Activated T-helper 1 cell treated with anti-CD3 and anti-CD28 coated beads, Interleukin-12 subunit alpha, Interleukin-12 subunit beta, Interleukin-2, Interleukin-4 antibody, amounts not matched to agents 30 ng/mL and 10 ng/mL and 1 ng/mL, durations not matched to agents 14 hours and 24 hours and 36 hours (primary cell): ENCODE data around the gene CACNA1H. TPM values are rescaled to one million over a fixed set of nuclear protein-coding genes. Genes with fewer than 3 reads are reported as not detected.
"Not testable (repeated sequence)": the region's sequence is repeated elsewhere in the genome, so short reads cannot be mapped to it uniquely, and the experiment has no call there.

Experiments
- DNase-seq: peaks from one replicate; pipeline ENCODE4 v3.0.0; 2021; ENCODE audit warnings: low spot score
- H3K27ac Mint-ChIP-seq: one replicate; pipeline ENCODE4 v1.8.0; 2021; ENCODE audit warnings: mild to moderate bottlenecking, mixed read lengths
- H3K27me3 Mint-ChIP-seq: one replicate; pipeline ENCODE4 v1.8.0; 2022; ENCODE audit warnings: mild to moderate bottlenecking, moderate library complexity, mixed read lengths; ENCODE audit not compliant: insufficient read depth
- H3K36me3 Mint-ChIP-seq: one replicate; pipeline ENCODE4 v1.8.0; 2021; ENCODE audit warnings: low read depth, mixed read lengths
- H3K4me1 Mint-ChIP-seq: one replicate; pipeline ENCODE4 v1.8.0; 2021; ENCODE audit warnings: low read depth, mixed read lengths
- H3K4me3 Mint-ChIP-seq: one replicate; pipeline ENCODE4 v1.8.0; 2021; ENCODE audit warnings: mild to moderate bottlenecking, moderate library complexity, mixed read lengths
- H3K9me3 Mint-ChIP-seq: one replicate; pipeline ENCODE4 v1.8.0; 2021; ENCODE audit warnings: mixed read lengths
- intact Hi-C: fragments of 100-400 bp; cut with micrococcal nuclease; formaldehyde crosslinking; loops from one replicate; pipeline ENCODE4 v1.15.1; 2024
- total RNA-seq: library from RNA; stranded (reverse); gene quantifications from 2 replicates; pipeline ENCODE4 v1.2.3, GENCODE V29; 2022

Gene CACNA1H
- total RNA-seq, 1 donor from 2014 or later, result 0.18 TPM

GRCh38 chr16:1226692-1227091, 73.8 kb downstream of the CACNA1H start:
- DNase-seq, H3K4me3 Mint-ChIP-seq, H3K9me3 Mint-ChIP-seq, H3K27me3 Mint-ChIP-seq, H3K27ac Mint-ChIP-seq, intact Hi-C loops, H3K4me1 Mint-ChIP-seq, H3K36me3 Mint-ChIP-seq: not testable (repeated sequence)

- H3K4me3 Mint-ChIP-seq, DNase-seq, intact Hi-C loops, H3K27me3 Mint-ChIP-seq, H3K36me3 Mint-ChIP-seq, H3K27ac Mint-ChIP-seq, H3K9me3 Mint-ChIP-seq, H3K4me1 Mint-ChIP-seq: not testable (repeated sequence)
These were observed 75.3 kb downstream of the CACNA1H start for GRCh38 chr16:1228227-1228626.

- H3K4me3 Mint-ChIP-seq, H3K9me3 Mint-ChIP-seq, H3K27ac Mint-ChIP-seq, H3K4me1 Mint-ChIP-seq, DNase-seq, intact Hi-C loops, H3K36me3 Mint-ChIP-seq, H3K27me3 Mint-ChIP-seq: not testable (repeated sequence)
These were observed 76.6 kb downstream of the CACNA1H start for GRCh38 chr16:1229476-1229875.

- H3K9me3 Mint-ChIP-seq, H3K27me3 Mint-ChIP-seq, H3K4me3 Mint-ChIP-seq, DNase-seq, H3K4me1 Mint-ChIP-seq, H3K27ac Mint-ChIP-seq, intact Hi-C loops, H3K36me3 Mint-ChIP-seq: not testable (repeated sequence)
These were observed 77.2 kb downstream of the CACNA1H start, which contains the start of gene TPSB2 for GRCh38 chr16:1230084-1230470. Gene TPSB2 (minus strand): TSS chr16:1230184. CDS start chr16:1229951, 233 bp downstream.

GRCh38 chr16:1230471-1231212, 77.7 kb downstream of the CACNA1H start:
- DNase-seq, H3K4me3 Mint-ChIP-seq, H3K36me3 Mint-ChIP-seq, H3K9me3 Mint-ChIP-seq, H3K4me1 Mint-ChIP-seq, intact Hi-C loops, H3K27me3 Mint-ChIP-seq, H3K27ac Mint-ChIP-seq: not testable (repeated sequence)

- intact Hi-C loops, result not testable (repeated sequence)
These were observed 78.4 kb downstream of the CACNA1H start for GRCh38 chr16:1231301-1231700.

GRCh38 chr16:1232049-1232748, 79.3 kb downstream of the CACNA1H start:
- H3K9me3 Mint-ChIP-seq, H3K27me3 Mint-ChIP-seq, DNase-seq: not testable (repeated sequence)

More at GRCh38 chr16:1231301-1231700, 78.4 kb downstream of the CACNA1H start:
- H3K4me1 Mint-ChIP-seq, DNase-seq, H3K36me3 Mint-ChIP-seq, H3K27me3 Mint-ChIP-seq, H3K4me3 Mint-ChIP-seq, H3K9me3 Mint-ChIP-seq, H3K27ac Mint-ChIP-seq: not testable (repeated sequence)

GRCh38 chr16:1236659-1237058, 83.8 kb downstream of the CACNA1H start:
- DNase-seq, H3K9me3 Mint-ChIP-seq, H3K27ac Mint-ChIP-seq, intact Hi-C loops, H3K4me3 Mint-ChIP-seq, H3K36me3 Mint-ChIP-seq, H3K4me1 Mint-ChIP-seq, H3K27me3 Mint-ChIP-seq: not testable (repeated sequence)

More at GRCh38 chr16:1232049-1232748, 79.3 kb downstream of the CACNA1H start:
- H3K36me3 Mint-ChIP-seq, H3K4me3 Mint-ChIP-seq, H3K27ac Mint-ChIP-seq, intact Hi-C loops, H3K4me1 Mint-ChIP-seq: not testable (repeated sequence)

- Mint-ChIP-seq H3K4me1 (no peaks in the 10 kb centered on the region), H3K36me3 (no peaks in the 10 kb centered on the region), H3K27me3 (no peaks in the 10 kb centered on the region), H3K4me3 (no peak overlapping the region), H3K9me3 (no peaks in the 10 kb centered on the region), H3K27ac (no peak overlapping the region)
- intact Hi-C loops, result no loop called here
- DNase-seq, result no peak
These were observed 85.1 kb downstream of the CACNA1H start for GRCh38 chr16:1237990-1238389.

- not testable (repeated sequence) for H3K36me3 Mint-ChIP-seq, DNase-seq
These were observed 86.0 kb downstream of the CACNA1H start for GRCh38 chr16:1238909-1239308.

GRCh38 chr16:1239575-1239974, 86.7 kb downstream of the CACNA1H start:
- H3K9me3 Mint-ChIP-seq, intact Hi-C loops, H3K27ac Mint-ChIP-seq, H3K36me3 Mint-ChIP-seq, H3K27me3 Mint-ChIP-seq, H3K4me1 Mint-ChIP-seq, DNase-seq, H3K4me3 Mint-ChIP-seq: not testable (repeated sequence)

More at GRCh38 chr16:1238909-1239308, 86.0 kb downstream of the CACNA1H start:
- intact Hi-C loops, H3K4me3 Mint-ChIP-seq, H3K27ac Mint-ChIP-seq, H3K4me1 Mint-ChIP-seq, H3K9me3 Mint-ChIP-seq, H3K27me3 Mint-ChIP-seq: not testable (repeated sequence)

- DNase-seq, H3K4me3 Mint-ChIP-seq, intact Hi-C loops, H3K27ac Mint-ChIP-seq, H3K36me3 Mint-ChIP-seq, H3K27me3 Mint-ChIP-seq, H3K9me3 Mint-ChIP-seq, H3K4me1 Mint-ChIP-seq: not testable (repeated sequence)
These were observed 87.5 kb downstream of the CACNA1H start, which contains the start of gene TPSAB1 for GRCh38 chr16:1240436-1240835. Gene TPSAB1 (plus strand): TSS chr16:1240705. CDS start chr16:1240939, 234 bp downstream.

GRCh38 chr16:1241081-1241480, 88.2 kb downstream of the CACNA1H start:
- H3K4me3 Mint-ChIP-seq, H3K4me1 Mint-ChIP-seq, H3K9me3 Mint-ChIP-seq, H3K27me3 Mint-ChIP-seq, intact Hi-C loops, H3K36me3 Mint-ChIP-seq, H3K27ac Mint-ChIP-seq, DNase-seq: not testable (repeated sequence)
